Cardiac muscle cell (in vitro differentiated cells and primary cell): ENCODE measurements around the gene PKHD1. TPM values are rescaled to one million over a fixed set of nuclear protein-coding genes. Genes with fewer than 3 reads are reported as not detected.

Source experiments
- DNase-seq, 2 donors: peaks; one replicate each; pipeline versions ENCODE4 v3.0.0 to v3.0.0-alpha.2; 2010 to 2017; ENCODE audit warnings: low read depth in 1 of 2, low spot score in 1 of 2
- H3K27ac ChIP-seq: fragments of 200-600 bp; sonication (generic); 2 replicates; pipeline ENCODE4 v1.5.1; 2016
- H3K27me3 ChIP-seq: fragments of 200-600 bp; sonication (generic); 2 replicates; pipeline ENCODE4 v1.6.0; 2016; ENCODE audit warnings: control low read depth
- H3K36me3 ChIP-seq: fragments of 200-600 bp; sonication (generic); 2 replicates; pipeline ENCODE4 v1.5.1; 2016; ENCODE audit warnings: control low read depth
- H3K4me1 ChIP-seq: fragments of 200-600 bp; sonication (generic); 2 replicates; pipeline ENCODE4 v1.8.1; 2017; ENCODE audit warnings: low read depth, mild to moderate bottlenecking, mixed run types
- H3K4me3 ChIP-seq: fragments of 200-600 bp; sonication (generic); 2 replicates; pipeline ENCODE4 v1.5.1; 2016; ENCODE audit warnings: mild to moderate bottlenecking
- H3K9me3 ChIP-seq: fragments of 200-600 bp; sonication (generic); 2 replicates; pipeline ENCODE4 v1.5.1; 2017; ENCODE audit warnings: low read depth, mild to moderate bottlenecking, control low read depth
- polyA plus RNA-seq: library from polyadenylated mRNA; unstranded; fragments of >200 nt; fragmentation: Nextera tagmentation; extraction: Ambion mirVana; gene quantifications from 2 replicates; pipeline ENCODE4 v1.2.1, GENCODE V29; 2016
- total RNA-seq: library from RNA; depleted of rRNA; stranded (reverse); fragments of >200 nt; gene quantifications from 2 replicates; pipeline ENCODE4 v1.2.3, GENCODE V29; 2016
- TF ChIP-seq, protein P1 (sequence below): IDR thresholded peaks from 2 replicates; pipeline ENCODE4 v1.5.1; 2012; ENCODE audit warnings: low read depth, mild to moderate bottlenecking, low read length

PKHD1 gene
- total and polyA plus RNA-seq, 2 experiments from 2014 or later = not detected

- DNase-seq = no peak
- Histone ChIP-seq H3K9me3 (no peaks in the 10 kb centered on the region), H3K27me3 (no peaks in the 10 kb centered on the region), H3K4me1 (no peaks in the 10 kb centered on the region), H3K36me3 (no peaks in the 10 kb centered on the region), H3K27ac (no peak overlapping the region), H3K4me3 (no peak overlapping the region)
- TF ChIP-seq, protein P1, sequence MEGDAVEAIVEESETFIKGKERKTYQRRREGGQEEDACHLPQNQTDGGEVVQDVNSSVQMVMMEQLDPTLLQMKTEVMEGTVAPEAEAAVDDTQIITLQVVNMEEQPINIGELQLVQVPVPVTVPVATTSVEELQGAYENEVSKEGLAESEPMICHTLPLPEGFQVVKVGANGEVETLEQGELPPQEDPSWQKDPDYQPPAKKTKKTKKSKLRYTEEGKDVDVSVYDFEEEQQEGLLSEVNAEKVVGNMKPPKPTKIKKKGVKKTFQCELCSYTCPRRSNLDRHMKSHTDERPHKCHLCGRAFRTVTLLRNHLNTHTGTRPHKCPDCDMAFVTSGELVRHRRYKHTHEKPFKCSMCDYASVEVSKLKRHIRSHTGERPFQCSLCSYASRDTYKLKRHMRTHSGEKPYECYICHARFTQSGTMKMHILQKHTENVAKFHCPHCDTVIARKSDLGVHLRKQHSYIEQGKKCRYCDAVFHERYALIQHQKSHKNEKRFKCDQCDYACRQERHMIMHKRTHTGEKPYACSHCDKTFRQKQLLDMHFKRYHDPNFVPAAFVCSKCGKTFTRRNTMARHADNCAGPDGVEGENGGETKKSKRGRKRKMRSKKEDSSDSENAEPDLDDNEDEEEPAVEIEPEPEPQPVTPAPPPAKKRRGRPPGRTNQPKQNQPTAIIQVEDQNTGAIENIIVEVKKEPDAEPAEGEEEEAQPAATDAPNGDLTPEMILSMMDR = no peak
Measured at GRCh38 chr6:51892750-51893149, 194.7 kb downstream of the PKHD1 start.

GRCh38 chr6:51892339-51892738, 195.1 kb downstream of the PKHD1 start:
- H3K9me3 ChIP-seq = no peaks in the 10 kb centered on the region
- no peak for DNase-seq
- H3K27ac ChIP-seq = no peak overlapping the region
- no peaks in the 10 kb centered on the region for H3K27me3 ChIP-seq
- H3K36me3 ChIP-seq = no peaks in the 10 kb centered on the region
- TF ChIP-seq, protein P1 = no peak
- H3K4me1 ChIP-seq = no peaks in the 10 kb centered on the region
- H3K4me3 ChIP-seq = no peak overlapping the region

DNA sequence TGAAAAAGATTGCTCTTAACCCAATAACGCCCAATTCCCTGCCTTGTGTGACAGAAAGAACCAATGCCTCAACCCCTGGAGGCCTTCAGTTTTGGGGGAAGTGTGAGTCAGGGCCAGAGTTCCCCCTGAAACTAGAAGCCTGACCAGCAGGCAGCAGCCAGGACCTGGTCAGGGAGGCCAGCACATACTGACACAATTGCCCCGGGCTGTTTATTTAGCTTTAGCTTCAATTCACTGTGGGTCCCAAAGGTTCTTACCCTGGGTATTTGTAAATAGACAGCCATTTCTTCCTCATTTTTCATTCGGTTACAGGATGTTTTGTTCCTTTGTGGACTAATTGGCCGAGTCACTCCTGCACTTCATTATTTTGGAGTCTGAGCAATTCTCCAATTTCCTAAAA, 195.6 kb downstream of the PKHD1 start:
- no peaks in the 10 kb centered on the region for H3K9me3 ChIP-seq

DNA sequence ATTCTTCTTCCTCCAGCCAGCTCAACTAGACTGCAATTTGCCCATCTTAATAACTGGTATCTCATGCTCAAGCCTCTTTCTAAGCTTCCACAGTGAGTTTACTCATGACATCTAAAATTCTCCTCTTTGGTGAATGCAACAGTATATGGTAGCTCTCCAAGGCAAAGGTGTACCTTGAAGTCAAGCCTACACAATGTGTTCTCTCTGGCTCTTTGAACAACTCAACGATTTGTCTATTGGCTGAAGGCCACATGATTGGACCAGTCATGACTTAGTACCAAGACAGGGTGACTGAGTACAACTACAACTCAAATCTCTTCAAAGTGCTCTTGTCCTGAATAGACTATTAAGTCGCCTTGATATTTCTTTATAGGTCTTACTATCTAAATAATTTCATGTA, 199.6 kb downstream of the PKHD1 start:
- TF ChIP-seq, protein P1 = no peak
- no peaks in the 10 kb centered on the region for H3K36me3 ChIP-seq
- H3K27me3 ChIP-seq = no peaks in the 10 kb centered on the region
- H3K4me3 ChIP-seq = no peak overlapping the region
- H3K4me1 ChIP-seq = no peaks in the 10 kb centered on the region
- H3K27ac ChIP-seq = no peak overlapping the region
- no peaks in the 10 kb centered on the region for H3K9me3 ChIP-seq
- DNase-seq = no peak

More for the DNA sequence above, 195.6 kb downstream of the PKHD1 start:
- TF ChIP-seq, protein P1 = no peak
- Histone ChIP-seq H3K4me3 (no peak overlapping the region), H3K27ac (no peak overlapping the region), H3K36me3 (no peaks in the 10 kb centered on the region), H3K4me1 (no peaks in the 10 kb centered on the region), H3K27me3 (no peaks in the 10 kb centered on the region)
- no peak for DNase-seq

- H3K27me3 ChIP-seq = no peaks in the 10 kb centered on the region
- DNase-seq = no peak
- TF ChIP-seq, protein P1 = no peak
- no peaks in the 10 kb centered on the region for H3K36me3 ChIP-seq
- H3K4me3 ChIP-seq = no peak overlapping the region
- no peak overlapping the region for H3K27ac ChIP-seq
- no peaks in the 10 kb centered on the region for H3K4me1 ChIP-seq
- no peaks in the 10 kb centered on the region for H3K9me3 ChIP-seq
Measured at GRCh38 chr6:51885957-51886356, 201.5 kb downstream of the PKHD1 start.
